GM18867 (cell line): ENCODE data around the gene XIAP.
"Not testable (repeated sequence)": the region's sequence is repeated elsewhere in the genome, so short reads cannot be mapped to it uniquely, and the experiment has no call there.

Experiments
- ATAC-seq: cut with Tn5 transposase; IDR thresholded peaks from one replicate; pipeline ENCODE4 v1.9.1; 2021; ENCODE audit warnings: mild to moderate bottlenecking, moderate library complexity; ENCODE audit not compliant: unreplicated experiment

XIAP gene

DNA sequence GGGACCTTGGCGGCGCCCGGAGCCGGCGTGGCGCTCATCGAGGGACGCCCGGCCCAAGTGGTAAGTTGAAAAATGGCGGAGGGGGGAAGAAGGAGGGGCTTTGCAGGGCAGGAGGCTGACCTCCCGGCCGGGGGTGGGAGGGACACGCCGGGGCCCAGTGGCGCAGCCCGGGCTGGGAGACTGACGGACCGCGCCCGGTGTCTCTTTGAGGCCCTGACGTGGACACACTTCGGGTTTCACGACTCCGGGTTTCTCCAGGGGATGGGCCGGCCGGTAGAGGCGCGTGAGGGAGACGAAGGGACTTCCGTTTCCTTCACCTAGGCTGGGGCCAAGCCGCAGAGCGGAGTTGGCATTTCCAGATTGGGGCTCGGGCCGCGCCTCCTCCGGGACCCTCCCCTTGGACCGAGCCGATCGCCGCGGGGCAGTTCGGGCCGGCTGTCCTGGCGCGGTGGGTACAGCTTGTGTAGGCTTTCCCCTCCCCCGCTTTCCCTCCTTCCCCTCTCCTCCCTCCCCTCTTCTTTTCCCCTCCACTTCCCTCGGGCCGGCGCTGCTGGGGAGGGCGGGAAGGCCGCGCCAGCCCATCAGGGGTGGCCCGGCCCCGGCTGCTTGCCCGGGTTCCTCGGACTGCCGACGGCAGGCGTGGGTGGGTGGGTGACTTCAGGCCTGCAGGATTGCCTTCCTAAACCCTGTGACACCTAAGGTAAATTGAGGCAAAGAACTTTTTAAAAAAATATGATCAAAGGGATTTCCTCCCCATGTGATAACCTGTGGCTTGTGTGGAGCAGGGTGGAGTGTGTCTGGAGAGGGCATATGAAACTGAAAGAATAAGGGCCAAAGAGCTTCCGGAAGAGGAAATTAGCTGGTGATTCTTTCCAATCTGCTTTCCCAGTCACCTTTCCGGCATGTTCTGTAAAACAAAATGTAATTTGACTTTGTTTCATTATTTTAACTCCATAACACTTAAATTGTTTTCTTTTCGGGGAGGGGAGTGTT is at the start of gene XIAP:
Gene XIAP, plus strand, starts transcription at position 208 of the 993 bp plus-strand sequence. CDS start 25,610 bp downstream, outside the sequence.
- peak; percentile 77 for ATAC-seq

DNA sequence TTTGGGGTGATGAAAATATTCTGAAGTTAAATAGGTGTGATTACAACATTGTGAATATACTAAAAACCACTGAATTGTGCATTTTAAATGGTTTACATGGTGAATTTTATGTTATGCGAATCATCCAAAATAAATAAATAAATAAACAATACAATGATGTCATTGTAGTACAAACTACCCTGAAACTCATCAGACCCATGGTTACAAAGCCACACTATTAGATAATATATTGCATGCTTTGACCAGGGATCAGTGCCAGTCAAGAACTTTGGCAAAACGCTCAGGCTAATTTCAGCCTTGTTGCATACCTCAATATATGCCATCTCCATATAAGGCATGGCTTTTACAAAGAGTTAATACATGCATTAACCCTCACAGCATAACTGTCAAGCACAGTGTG is 45.5 kb upstream of the XIAP start:
- ATAC-seq = peak; percentile 24

GRCh38 chrX:123814934-123815394 is 44.9 kb upstream of the XIAP start:
- ATAC-seq = peak; percentile 54

- ATAC-seq = no peak
Observed at GRCh38 chrX:123817288-123817894, 42.5 kb upstream of the XIAP start.

DNA sequence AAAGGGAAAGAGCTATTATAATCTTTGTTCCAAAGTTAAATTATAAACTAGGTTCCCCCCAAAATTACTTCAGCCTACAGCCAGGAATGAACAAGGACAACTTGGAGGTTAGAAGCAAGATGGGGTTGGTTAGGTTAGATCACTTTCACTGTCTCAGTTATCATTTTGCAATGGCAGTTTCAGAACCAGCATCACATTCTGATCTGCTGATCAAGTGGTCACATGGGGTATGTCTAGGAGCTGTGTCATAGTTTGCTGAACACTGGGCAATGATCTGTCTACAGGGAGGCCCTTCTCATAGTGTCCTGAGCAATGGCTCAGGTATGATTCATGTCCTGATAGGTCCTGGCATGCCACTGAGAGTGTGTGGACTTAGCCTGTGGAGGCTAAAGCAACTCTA is 41.6 kb upstream of the XIAP start:
- ATAC-seq = no peak

GRCh38 chrX:123822965-123823364 is 36.9 kb upstream of the XIAP start:
- ATAC-seq = no peak

GRCh38 chrX:123830309-123830708 is 29.5 kb upstream of the XIAP start:
- peak; percentile 88 for ATAC-seq

- ATAC-seq = peak; percentile 78
Observed at GRCh38 chrX:123833387-123833786, 26.5 kb upstream of the XIAP start.

- ATAC-seq = no peak
Observed at GRCh38 chrX:123834116-123834515, 25.7 kb upstream of the XIAP start.

DNA sequence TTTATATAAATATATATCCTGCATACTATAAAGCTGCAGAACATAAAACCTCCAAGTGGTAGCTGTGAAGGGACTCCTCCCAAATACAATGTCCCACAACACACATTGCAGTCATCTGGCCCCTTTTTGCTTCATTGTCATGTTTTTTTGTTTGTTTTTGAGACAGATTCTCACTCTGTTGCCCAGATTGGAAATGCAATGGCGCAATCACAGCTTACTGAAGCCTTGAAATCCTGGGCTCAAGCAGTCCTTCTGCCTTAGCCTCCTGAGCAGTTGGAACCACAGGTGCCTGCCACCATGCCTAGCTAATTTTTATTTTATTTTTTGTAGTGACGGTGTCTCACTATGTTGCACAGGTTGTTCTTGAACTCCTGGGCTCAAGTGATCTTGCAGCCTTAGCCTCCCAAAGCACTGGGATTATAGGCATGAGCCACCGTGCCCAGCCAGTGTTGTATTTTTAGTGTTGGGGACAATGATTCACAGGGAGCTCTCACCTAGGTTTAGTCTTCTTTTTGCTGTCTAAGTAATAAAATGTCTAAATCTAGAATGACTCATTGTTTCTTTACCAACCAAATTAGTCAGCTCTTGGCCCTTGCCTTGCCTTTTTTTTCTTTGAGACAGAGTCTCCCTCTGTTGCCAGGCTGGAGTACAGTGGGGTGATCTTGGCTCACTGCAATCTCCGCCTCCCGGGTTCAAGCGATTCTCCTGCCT is 24.0 kb upstream of the XIAP start:
- no peak for ATAC-seq

- ATAC-seq = not testable (repeated sequence)
Observed at GRCh38 chrX:123845129-123845528, 14.7 kb upstream of the XIAP start.

DNA sequence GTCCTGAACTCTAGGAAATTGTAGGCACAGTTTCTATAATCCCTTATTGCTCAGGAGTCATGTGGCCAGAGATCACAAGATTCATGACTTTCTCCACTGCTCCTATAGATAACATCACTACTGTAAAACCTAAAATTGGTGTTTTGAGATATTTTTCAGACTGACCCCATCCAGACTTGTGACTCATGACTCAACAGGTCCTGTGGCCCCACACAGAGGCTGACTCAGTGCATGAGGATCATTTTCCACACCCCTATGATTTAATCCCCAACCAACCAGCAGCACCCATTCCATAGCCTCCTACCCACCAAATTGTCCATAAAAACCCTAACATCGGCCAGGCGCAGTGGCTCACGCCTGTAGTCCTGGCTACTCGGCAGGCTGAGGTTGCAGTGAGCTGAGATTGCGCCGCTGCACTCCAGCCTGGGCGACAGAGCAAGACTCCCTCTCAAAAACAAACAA is 13.2 kb upstream of the XIAP start:
- ATAC-seq = no peak

DNA sequence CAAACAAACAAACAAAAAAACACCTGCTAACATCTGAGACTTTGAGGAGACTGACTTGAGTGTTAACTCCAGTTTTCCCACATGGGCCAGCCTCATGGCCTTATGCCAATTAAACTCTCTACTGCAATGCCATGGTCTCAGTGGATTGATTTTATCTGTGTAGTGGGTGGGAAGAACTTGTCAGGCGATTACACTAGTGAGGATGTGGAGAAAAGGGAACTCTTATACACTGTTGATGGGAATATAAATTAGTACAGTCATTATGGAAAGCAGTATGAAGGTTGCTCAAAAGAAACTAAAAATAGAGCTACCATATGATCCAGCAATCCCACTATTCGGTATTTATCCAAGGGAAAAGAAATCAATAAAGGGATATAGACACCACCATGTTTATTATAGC is 12.8 kb upstream of the XIAP start:
- ATAC-seq = no peak

- no peak for ATAC-seq
Observed at GRCh38 chrX:123849096-123849495, 10.8 kb upstream of the XIAP start.

GRCh38 chrX:123849906-123850305 is 9.9 kb upstream of the XIAP start:
- not testable (repeated sequence) for ATAC-seq

GRCh38 chrX:123851079-123851478 is 8.8 kb upstream of the XIAP start:
- no peak for ATAC-seq

DNA sequence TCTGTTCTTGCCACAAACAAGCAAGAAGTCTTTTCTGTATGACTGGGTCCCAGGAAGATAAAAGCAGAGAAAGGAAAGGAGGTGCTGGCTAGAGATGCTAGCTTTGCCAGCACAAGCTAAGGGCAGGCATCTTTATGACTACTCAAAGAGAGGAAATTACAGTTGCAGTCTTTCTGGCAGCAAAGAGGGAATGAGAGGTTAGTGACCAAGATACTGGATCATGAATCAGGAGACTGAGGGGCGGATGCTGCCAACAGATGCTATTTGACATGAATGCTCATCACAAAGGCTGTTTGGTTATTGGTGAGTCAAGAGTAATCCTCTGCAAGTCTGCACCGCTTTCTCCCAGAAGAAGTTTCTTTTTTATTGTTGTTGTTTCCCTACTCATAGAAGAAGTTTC is 5.5 kb upstream of the XIAP start:
- no peak for ATAC-seq

GRCh38 chrX:123859409-123859845 is 426 bp upstream of the XIAP start:
- ATAC-seq = peak; percentile 4

- ATAC-seq = no peak
Observed at GRCh38 chrX:123860983-123861382, 1.1 kb downstream of the XIAP start.

DNA sequence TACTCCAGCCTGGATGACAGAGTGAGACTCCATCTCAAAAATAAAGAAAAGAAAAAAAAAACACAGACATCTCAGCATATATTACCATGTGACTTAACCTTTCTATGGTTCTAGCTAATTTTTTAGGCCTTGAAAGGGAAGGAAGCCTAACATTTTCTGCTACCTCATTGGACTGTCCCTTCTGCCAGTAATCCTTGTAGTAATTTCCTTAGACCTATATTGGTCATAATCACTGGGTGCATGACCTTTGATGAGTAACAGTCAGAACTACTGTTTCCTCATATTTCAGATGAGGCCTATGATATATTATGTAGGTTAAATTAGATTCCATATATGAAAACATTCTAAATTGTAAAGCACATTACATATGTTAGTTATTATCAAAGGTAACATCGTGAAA is 9.6 kb downstream of the XIAP start:
- ATAC-seq = no peak

DNA sequence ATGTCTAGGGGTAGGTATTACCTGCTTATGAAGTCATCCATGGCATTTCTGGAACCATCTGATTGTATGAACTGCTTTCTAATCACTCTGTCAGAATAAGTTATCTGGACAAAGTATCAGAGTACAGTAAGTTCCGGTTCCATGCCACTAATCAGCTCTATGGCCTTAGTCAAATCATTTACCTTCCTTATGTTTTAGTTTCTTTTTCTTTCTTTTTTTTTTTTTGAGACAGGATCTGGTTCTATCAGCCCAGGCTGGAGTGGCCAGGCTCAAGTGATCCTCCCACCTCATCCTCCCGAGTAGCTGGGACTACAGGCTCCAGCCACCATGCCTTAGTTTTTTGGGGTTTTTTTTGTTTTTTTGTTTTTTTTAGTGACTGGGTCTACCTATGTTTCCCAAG is 11.5 kb downstream of the XIAP start:
- ATAC-seq = peak; percentile 50
